ENCODE data around the gene YY1. TPM values are rescaled to one million over a fixed set of nuclear protein-coding genes. Genes with fewer than 3 reads are reported as not detected.

YY1 gene
- total RNA-seq, 6 experiments from 2014 or later, result 24.4 to 52.5 (median 36.1) TPM

- Histone ChIP-seq H3K27me3 (no peaks in the 10 kb centered on the region), H3K4me3 (no peak overlapping the region), H3K9me3 (no peaks in the 10 kb centered on the region), H3K4me1 (peaks cover 0 to 43% (median 0%) of the 10 kb centered on the region in 4 donors), H3K27ac (peak overlapping the region in 1 of 3 donors; percentile 69), H3K36me3 (peaks cover 0 to 48% (median 13%) of the 10 kb centered on the region in 4 donors)
- DNase-seq, result no peak
- TF ChIP-seq POLR2A (IDR thresholded peaks at IDR 0.05) (no peak), CTCF (IDR thresholded peaks at IDR 0.05) (no peak)
- no peak for ATAC-seq
- WGBS (ENCODE audit: insufficient coverage, low coverage, low lambda C conversion rate, missing lambda C conversion rate), result no CpG with 5 or more reads among the region's 36 CpGs
- intact Hi-C loops (cut with DNase I), result no loop called here
These were observed 90.5 kb downstream of the YY1 start for GRCh38 chr14:100329233-100330006.

GRCh38 chr14:100330007-100330344 lies 91.0 kb downstream of the YY1 start:
- no peak overlapping the region for H3K4me3 ChIP-seq
- ATAC-seq (no peak), DNase-seq (no peak)
- TF ChIP-seq POLR2A (IDR thresholded peaks at IDR 0.05) (no peak), CTCF (IDR thresholded peaks at IDR 0.05) (no peak)
- H3K9me3 ChIP-seq, result no peaks in the 10 kb centered on the region
- WGBS (ENCODE audit: insufficient coverage, low coverage, low lambda C conversion rate, missing lambda C conversion rate), result 40% methylated on average over 1 of the region's 11 CpGs
- no peak overlapping the region for H3K27ac ChIP-seq
- H3K4me1 ChIP-seq, result peaks cover 0 to 43% (median 0%) of the 10 kb centered on the region in 4 donors
- no peaks in the 10 kb centered on the region for H3K27me3 ChIP-seq
- intact Hi-C loops (cut with DNase I), result no loop called here
- H3K36me3 ChIP-seq, result peaks cover 0 to 48% (median 13%) of the 10 kb centered on the region in 4 donors

- Histone ChIP-seq H3K4me3 (no peak overlapping the region), H3K27ac (no peak overlapping the region), H3K4me1 (peaks cover 0 to 40% (median 0%) of the 10 kb centered on the region in 4 donors), H3K27me3 (no peaks in the 10 kb centered on the region), H3K36me3 (peaks cover 0 to 47% (median 13%) of the 10 kb centered on the region in 4 donors), H3K9me3 (no peaks in the 10 kb centered on the region)
- intact Hi-C loops (cut with DNase I), result no loop called here
- no peak for TF ChIP-seq POLR2A (IDR thresholded peaks at IDR 0.05)
- no peak for TF ChIP-seq CTCF (IDR thresholded peaks at IDR 0.05)
- WGBS (ENCODE audit: insufficient coverage, low coverage, low lambda C conversion rate, missing lambda C conversion rate), result 40% methylated on average over 1 of the region's 13 CpGs
- ATAC-seq, result peak in 1 of 4 donors; percentile 4
- DNase-seq, result no peak
These were observed 91.5 kb downstream of the YY1 start for GRCh38 chr14:100330388-100330931.

- Histone ChIP-seq H3K27ac (peak overlapping the region in 1 of 3 donors; percentile 14), H3K4me3 (no peak overlapping the region), H3K36me3 (peaks cover 0 to 37% (median 13%) of the 10 kb centered on the region in 4 donors), H3K9me3 (no peaks in the 10 kb centered on the region), H3K4me1 (peaks cover 0 to 26% (median 0%) of the 10 kb centered on the region in 4 donors), H3K27me3 (no peaks in the 10 kb centered on the region)
- TF ChIP-seq POLR2A (IDR thresholded peaks at IDR 0.05) (no peak), CTCF (IDR thresholded peaks at IDR 0.05) (no peak)
- DNase-seq (peak in 1 of 3 donors; percentile 18), ATAC-seq (peak; percentile 6 to 32 (median 14))
- WGBS (ENCODE audit: insufficient coverage, low coverage, low lambda C conversion rate, missing lambda C conversion rate), result 59% methylated on average over 3 of the region's 11 CpGs
- intact Hi-C loops (cut with DNase I), result no loop called here
These were observed 93.2 kb downstream of the YY1 start for GRCh38 chr14:100332071-100332639.

MicroRNAs encoded within 50 kb of the gene (microRNA counts, 767-probe panel; counts per million panel counts)
- microRNA hsa-miR-345-5p, result 237 counts per million

Small RNA genes lying within 50 kb of the gene (microRNA-seq; reads per million reads assigned to microRNA genes)
- gene MIR345, result 198 to 216 reads per million in 2 donors
- gene MIR6764, result 0 to 0.87 reads per million in 2 donors

Small RNA genes lying within 50 kb of the gene (small RNA-seq; reads per million reads assigned to genes)
- gene MIR345 (11.0 to 22.6 reads per million in 2 experiments), gene RN7SL523P (0 reads per million in 2 experiments)

Other genes with a start within 250 kb of the YY1 start
- gene EVL, start 173.7 kb upstream of the YY1 start, total RNA-seq, result 100 to 1,000 TPM in 2 of 6 experiments, 10 to 100 TPM in 4; 23.6 to 162 (median 68.4) TPM
- under 1 TPM; 0.09 to 0.55 (median 0.22) TPM for gene DEGS2, start 79.5 kb upstream of the YY1 start, total RNA-seq
- 10 to 100 TPM; 14.1 to 30.3 (median 18.2) TPM for gene SLC25A29, start 67.3 kb downstream of the YY1 start, total RNA-seq
- gene SLC25A47, start 84.2 kb downstream of the YY1 start, total RNA-seq, result 100 to 1,000 TPM in 4 of 6 experiments, 10 to 100 TPM in 2; 74.8 to 378 (median 229) TPM
- 1 to 10 TPM; 3.5 to 8.2 (median 4.5) TPM for gene WDR25, start 137.3 kb downstream of the YY1 start, total RNA-seq

Measured in right lobe of liver (tissue), 6 donors.